ENCODE data around the gene COL4A6. TPM values are rescaled to one million over a fixed set of nuclear protein-coding genes. Genes with fewer than 3 reads are reported as not detected.

Gene COL4A6
- total RNA-seq, 1 experiment from 2014 or later, result 177 TPM

DNA sequence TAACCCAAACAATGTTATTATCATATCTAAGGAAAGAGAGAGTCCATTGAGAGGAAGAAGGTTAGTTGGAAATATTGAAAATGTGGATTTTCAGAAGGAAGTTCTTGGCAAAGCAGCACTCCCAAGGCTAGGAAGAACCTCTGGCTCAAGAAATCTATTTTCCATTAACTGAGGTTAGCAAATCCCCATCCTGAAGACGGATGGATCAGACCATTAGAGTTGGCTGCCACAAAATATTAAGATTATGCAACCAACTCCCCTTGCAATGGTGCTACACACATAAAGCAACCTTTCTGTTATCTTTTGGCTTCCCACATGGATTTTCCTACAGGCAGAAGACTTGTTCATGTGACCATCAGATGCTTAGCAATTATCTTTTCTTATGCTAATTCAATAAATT is 96.3 kb downstream of the COL4A6 start:
- no peak for DNase-seq (ENCODE audit: extremely low read depth, low read depth)

DNA sequence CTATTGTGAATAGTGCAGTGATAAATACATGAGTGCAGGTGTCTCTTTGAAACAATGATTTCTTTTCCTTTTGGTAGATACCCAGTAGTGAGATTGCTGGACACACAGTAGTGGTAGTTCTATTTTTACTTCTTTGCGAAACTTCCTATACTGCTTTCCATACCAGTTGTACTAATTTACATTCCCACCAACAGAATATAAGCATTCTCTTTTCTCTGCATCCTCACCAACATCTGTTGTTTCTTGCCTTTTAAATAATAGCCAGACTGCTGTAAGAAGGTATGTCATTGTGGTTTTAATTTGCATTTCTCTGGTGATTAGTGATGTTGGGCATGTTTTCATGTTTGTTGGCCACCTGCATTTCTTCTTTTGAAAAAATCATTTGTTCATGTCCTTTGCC is 105.9 kb downstream of the COL4A6 start:
- no peak for DNase-seq (ENCODE audit: extremely low read depth, low read depth)

DNA sequence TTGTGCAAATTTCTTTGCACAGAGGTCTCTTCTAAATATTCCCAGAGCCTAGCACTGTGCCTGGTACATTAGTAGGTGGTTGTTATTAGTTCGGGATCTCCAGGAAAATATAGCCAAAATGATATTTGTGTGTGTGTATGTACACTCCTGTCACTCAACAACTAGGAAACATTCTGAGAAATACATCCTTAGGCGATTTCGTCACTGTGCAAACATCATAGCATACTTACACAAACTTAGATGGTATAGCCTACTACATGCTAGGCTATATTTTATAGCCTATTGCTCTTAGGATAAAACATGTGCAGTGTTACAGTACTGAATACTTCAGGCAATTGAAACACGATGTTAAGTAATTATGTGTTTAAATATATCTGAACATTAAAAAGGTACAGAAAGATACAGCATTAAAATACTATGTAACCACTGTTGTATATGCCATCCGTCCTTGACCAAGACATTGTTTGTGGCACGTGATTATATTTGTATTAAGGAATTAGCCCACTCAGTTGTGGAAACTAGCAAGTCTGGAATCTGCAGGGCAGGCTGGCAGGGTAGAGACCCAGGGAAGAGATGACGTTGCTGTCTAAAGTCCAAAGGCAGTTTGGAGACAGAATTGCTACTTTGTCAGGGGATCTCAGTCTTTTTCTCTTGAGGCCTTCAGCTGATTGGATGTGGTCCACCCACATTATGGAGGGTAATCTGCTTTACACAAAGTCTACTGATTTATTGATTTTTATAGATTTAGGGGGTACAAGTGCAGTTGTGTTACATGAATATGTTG is 106.9 kb downstream of the COL4A6 start:
- DNase-seq (ENCODE audit: extremely low read depth, low read depth), result no peak

DNA sequence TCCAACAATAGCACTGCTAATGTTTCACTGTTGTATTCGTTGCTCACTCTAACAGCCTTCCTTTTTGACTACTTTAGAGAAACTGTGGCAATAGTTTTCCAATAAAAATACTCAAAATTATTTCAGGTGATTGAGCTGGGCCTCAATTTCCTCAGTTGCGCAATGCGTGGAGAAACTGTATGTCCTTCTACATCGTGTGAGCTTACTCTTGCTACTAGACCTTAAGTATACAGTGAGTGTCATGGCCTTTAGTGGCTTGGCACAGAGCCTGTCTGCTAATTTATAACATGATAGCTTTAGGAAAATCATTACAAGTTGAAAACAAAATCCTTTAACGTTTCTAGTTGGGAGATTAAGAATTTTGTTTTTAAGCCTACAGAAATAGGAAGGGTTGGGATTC is 114.5 kb downstream of the COL4A6 start:
- no peak for DNase-seq (ENCODE audit: extremely low read depth, low read depth)

DNA sequence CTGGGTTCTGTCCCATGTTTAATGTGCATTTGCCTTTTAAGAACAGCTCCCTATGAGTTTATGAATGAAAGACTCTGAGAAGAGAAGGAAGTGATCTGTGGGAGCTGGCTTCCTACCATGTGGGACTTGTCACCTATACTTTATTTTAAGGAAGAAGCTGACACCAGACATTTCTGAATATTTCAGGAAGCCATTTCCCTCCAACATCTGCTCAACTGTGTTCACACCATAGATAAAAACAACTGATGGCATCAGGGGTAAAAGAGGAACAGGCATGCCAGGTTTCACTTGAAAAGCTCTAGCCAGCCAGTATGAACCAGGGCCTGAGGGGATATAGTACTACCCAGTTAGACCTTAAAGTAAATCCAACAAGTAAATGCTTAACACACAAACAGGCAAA is 116.0 kb downstream of the COL4A6 start:
- no peak for DNase-seq (ENCODE audit: extremely low read depth, low read depth)

DNA sequence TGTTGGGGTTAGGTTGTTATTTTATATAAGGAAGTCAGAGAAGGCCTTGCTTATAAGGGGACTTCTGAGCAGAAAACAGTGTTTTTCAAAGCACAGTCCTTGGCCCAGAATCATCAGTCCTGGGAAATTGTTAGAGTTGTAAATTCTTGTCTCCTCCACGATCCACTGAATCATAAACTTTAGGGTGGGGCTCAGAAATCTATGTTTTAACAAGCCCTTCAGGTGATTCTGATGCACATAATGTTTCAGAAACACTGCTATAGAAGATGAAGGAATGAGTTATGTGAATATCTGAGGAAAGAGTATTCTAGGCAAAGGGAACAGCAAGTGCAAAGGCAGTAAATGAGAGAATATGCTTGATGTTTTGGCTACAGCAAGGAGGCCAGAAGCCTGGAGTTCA is 121.8 kb downstream of the COL4A6 start:
- DNase-seq (ENCODE audit: extremely low read depth, low read depth), result no peak

DNA sequence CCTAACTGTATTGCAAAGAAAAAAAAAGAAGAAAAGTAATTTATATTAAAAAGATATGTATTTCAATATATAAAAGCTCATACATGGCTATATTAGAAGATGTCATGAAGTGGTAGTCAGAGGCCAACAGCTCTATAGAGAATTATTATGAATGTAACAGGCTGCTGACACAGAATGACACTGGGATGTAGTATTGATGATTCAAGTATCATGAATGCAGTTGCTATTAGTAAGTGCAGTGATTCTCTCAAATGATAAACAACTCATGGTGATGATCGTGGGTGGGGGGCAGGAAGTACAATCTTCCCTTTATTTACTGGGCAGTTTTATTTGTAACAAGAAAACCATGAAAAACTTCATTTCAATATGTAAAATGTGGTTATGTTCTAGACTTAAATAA is 124.6 kb downstream of the COL4A6 start:
- peak; percentile 87 for DNase-seq (ENCODE audit: extremely low read depth, low read depth)

DNA sequence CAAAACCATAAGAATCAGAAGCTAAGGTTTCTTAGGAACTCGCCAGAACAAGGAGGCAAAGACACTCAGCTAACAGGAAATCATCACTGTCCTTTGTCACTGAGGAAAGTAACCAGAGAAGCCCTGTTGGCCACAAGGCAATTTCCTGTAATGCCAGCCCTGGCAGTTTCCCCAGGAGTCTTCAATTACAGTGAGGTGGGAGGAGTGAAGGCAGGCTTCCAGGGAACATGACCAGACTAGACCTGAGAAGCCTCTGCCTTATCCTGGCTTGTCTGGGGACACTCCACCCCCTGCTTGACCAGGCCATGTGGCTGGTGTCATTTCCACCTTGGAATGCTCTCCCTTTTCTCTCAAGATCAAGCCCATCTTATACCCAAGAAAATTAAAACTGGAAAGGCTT is 125.3 kb downstream of the COL4A6 start:
- DNase-seq (ENCODE audit: extremely low read depth, low read depth), result peak; percentile 94

DNA sequence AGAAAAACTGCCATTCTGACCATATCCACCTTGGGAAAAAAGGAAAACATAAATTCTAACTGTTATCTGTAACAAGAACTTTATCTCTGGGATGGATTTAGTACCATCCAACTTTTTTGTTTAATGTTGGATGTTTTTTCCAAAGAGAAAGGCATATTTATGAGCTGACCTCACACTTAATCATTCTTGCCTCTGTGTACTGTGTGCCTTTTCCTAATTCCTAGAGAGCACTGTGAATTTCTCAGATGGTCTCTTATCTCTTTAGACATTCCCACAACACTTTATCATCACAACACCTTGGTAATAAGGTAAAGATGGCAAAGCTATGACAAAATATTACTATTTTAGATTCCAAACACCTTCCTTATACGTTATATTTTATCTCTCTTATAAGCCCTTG is 126.2 kb downstream of the COL4A6 start:
- no peak for DNase-seq (ENCODE audit: extremely low read depth, low read depth)

DNA sequence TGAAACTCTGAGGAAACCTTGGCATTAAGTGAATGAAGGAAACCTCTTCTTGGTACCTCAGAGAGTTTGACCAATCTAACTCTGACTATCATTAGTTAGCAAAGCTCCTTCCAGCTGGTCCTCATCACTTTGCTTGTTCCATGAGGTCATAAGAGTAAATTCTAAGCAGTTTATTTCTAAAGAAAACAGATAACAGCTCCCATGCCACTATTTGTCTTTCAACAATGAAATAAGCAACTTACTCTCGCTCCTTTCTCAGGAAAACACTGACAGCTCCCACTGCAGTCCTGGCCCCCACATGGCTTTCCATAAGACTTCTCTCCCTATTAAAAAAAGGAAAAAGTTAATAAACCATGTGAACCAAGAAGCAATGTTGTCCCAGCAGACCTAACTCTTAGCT is 127.7 kb downstream of the COL4A6 start:
- DNase-seq (ENCODE audit: extremely low read depth, low read depth), result no peak

DNA sequence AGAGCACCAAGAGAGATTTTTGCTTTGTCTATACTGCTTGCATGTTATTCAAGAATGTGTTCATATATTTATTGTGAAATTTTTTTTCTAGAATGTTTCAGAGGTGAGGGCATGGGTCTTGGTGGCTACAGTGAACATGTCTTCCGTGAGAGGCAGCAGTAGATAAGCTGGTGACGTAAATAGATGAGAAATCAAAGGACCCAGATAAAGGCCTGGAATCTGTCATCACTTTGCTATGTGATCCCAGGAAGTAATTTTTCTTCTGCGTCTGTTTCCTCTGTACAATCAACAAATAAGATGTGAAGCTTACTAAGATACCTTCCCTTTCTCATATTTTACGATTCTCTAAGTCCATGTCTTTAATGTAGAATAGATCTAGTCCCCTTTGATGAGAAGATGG is 129.1 kb downstream of the COL4A6 start:
- DNase-seq (ENCODE audit: extremely low read depth, low read depth), result peak; percentile 95

DNA sequence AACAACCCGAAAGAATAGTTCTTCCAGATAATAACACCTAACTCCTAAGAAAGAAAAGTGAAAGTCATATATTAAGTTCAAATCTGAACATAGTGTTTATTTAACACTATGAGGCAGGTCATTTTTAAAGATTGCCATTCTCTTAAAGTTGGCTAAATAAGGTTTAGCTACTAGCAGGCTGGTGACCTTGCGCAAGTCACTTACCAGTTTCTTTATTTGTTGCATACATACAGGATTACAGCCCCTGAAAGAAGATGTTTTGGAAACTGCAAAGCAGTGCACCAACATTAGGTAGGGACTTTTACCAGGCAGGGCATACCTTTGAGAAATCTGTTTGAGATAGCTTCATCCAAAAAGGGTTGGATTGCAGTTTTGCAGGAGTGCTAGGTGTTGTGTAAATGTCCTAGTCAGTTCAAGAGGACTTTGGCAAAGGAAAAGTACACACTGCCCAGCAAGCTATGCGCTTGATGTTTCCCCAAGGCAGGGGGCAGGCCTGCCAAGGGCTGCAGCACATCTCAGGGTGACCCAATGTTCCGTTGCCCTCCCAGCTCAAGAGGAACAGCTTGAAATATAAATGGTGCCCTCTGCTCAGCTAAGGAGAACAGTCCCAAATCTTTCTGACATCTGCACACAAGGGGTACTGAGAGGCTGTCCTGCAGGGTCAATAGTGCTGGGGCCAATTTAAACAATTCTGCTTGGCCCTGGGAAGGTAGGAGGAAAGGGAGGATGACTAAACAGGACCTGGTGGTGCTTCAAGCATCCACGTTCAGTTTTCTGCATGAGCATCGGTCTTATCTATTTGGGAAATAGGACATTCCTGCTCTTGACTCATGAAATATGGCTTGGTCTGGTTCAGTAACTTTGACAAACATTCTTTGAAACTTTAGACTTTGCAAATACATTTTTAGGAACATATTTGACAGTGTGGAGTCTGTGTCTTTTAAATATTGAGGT is 130.8 kb downstream of the COL4A6 start:
- no peak for DNase-seq (ENCODE audit: extremely low read depth, low read depth)

DNA sequence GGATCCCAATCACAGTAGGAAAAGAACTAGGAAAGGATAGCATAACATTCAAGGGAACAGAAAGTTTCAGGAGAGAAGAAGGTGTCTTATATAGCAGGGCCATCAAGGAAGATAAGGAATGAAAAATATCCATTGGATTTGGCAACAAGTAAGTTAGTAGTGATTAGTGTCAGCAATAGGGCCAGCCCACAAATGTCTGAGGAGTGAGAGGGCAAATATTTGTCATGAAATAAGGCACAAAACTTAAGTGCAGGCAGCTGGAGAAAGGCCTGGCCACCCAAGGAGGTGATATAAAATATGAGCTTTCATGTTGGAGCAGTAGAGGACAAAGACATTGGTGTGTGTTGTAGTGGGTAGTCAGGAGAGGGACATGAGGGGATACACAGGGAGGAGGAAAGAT is 132.1 kb downstream of the COL4A6 start:
- no peak for DNase-seq (ENCODE audit: extremely low read depth, low read depth)

DNA sequence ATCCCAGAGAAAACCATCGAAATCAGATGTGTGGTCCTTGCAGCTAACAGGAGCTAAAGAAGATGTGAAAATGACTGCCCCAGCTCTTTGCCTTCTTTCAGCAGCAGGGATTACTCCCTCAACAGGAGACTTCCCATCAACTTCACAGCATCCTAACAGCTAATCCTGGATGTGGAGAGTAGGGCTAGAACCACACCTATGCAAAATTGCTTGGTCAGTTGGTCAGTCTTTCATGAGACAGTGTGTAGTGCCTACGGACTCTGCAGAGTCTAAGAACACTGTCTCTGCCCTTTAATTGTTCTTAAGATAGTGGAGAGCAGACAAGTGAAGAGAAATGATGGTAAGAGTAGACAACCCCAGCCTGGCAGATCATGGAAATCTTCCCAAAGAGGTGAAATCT is 133.5 kb downstream of the COL4A6 start:
- no peak for DNase-seq (ENCODE audit: extremely low read depth, low read depth)

DNA sequence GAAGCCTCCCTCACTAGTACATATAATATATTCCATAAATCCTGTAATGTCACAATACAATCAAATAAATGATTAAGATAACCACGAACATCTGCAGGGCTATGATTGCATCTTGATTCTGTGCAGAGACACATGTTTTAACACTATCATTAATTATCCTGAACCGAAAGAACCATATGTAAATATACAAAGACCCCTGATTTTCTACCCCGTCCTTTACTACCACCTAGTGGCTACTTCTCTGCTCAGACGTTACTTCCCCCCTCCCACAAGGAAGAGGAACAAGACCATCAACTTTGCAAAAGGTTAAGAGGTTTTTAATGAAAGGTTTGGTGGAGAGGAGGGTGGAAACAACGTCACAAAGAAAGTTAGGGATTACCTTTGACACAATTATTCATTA is 134.0 kb downstream of the COL4A6 start:
- no peak for DNase-seq (ENCODE audit: extremely low read depth, low read depth)

DNA sequence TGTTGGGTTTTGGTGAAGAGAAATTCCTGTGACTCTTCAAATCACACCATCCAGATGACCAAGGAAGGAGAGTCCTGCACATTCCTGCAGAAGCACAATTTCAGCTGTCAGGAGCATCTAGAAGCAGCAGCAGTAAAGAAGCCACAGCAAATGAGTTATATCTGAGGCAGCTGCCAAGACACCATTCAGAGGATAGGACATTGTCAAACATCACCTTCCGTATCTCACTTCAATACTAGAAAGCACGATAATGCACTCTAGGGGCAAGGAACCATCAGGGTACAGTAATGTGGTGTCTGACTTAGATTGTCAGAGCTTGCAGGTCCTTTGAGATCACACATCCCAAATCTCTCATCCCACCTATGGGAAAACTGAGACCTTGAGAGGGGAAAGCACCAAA is 134.5 kb downstream of the COL4A6 start:
- no peak for DNase-seq (ENCODE audit: extremely low read depth, low read depth)

DNA sequence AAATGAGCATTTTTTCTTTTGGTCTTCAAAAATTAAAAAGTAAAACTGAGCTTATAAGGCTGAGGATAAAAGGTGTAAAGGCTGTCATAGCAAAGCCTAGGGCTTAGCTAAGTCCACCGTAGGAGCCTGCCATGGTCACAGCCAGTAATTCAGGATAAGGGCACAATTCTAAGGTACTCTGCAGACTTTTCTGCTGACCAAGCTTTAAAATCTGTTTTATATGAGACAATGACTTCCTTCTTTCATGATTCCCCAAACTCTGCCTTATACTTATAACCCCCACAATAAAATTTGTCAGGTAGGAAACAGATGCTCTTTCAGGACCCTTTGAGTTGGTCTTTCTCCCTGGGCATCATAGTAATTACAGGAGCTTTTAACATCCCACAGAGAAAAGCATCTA is 138.5 kb downstream of the COL4A6 start:
- DNase-seq (ENCODE audit: extremely low read depth, low read depth), result no peak

DNA sequence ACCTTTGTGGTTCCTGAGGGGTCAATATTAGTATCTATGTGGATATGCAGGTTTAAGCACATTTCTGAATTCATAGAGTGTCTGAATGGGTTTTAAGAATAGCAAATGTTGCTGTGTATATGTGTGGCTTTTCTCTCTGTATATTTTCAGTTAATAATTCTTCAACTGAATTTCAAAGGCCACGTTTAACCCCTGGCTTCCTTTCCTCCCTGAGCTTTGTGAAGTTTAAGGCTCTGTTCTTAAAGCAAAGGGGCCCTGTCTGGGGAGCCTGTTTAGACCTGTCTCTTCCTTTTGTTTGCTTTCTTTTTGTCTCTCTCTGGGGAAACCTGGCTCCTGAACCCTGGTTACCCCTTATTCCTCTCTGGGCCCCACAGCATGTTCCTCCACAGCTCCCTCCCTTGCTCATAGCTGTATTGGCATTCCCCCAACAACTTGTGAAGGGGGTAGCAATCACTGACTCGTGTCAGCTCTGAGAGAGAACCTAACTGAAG is 139.1 kb downstream of the COL4A6 start:
- DNase-seq (ENCODE audit: extremely low read depth, low read depth), result no peak

DNA sequence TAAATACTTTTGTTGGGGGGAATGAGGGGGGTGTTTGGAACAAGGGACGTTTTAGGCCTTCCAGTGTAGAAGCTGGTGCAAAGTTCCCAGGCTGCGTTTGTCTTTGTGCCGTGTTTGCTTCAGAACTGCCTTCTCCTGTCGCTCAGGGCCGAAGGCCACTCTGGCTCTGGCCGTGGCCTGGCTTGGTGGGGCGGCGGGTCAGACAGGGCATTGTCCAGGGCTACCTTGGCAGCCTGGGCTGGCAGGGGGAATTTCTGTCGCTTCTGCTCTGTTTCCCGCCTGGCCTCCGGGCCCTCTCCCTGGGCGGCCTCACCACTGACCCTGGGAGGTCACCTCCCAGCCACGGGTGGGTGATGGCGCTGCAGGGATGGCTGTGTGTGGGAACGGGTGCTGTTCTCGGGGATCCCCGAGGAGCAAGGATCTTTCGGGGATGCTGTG is 140.0 kb downstream of the COL4A6 start:
- no peak for DNase-seq (ENCODE audit: extremely low read depth, low read depth)

DNA sequence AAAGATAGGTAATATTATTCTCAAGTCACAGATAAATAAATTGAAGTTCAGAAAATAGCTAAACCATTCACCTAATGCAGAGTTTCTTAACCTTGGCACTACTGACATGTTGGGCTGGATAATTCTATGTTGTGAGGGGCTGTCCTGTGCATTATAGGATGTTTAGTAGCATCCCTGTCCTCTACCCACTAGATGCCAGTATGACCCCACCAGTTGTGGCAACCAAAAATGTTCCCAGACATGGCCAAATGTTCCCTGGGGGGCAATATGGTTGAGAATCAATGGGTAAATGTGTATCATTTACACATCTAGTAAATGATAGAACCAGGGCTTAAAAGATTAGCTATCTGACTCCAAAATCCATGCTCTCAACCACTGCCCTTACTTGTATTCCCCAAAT is 140.9 kb downstream of the COL4A6 start:
- no peak for DNase-seq (ENCODE audit: extremely low read depth, low read depth)

DNA sequence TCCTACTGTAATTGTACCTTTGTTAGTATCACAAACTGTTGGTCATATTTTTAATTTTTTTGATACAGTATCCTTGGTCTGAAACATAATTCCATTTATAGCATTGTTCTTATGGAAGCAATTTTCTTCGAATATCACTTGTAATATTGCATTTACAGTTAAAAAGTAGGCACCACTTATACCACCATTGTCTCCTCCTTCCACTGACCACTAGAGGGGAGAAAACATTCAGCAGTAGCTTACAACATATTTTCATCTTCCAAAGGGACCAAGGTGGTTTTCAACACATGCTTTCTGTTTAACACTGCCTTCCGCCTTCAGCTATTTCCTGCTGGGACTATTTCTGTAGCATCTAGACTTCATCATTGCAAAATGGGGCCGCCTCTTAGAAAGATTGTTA is 146.2 kb downstream of the COL4A6 start:
- DNase-seq (ENCODE audit: extremely low read depth, low read depth), result no peak

DNA sequence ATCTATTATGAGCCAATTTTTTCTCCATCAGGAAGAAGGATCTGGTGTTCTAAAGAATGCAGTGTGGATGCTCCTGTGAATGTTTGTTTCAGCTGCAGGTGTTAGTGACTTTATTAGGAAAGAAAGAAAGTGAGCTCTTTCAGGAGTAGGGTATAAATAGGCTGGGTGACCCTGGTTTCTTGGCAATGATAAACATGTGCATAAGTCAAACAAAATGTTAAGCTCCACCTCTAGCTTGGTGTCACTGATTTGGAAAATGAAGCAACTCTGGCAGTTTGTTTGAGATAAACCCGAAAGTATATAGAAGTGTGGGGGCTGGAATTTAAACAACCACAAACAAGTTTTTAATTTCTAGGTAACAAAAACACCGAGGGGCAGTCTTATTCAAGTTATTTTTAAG is 152.3 kb downstream of the COL4A6 start:
- DNase-seq (ENCODE audit: extremely low read depth, low read depth), result no peak

Data from NCI-H460 (cell line).